ENCODE measurements around the gene PDSS2. TPM values are rescaled to one million over a fixed set of nuclear protein-coding genes. Genes with fewer than 3 reads are reported as not detected.

The PDSS2 gene
- total RNA-seq, 1 experiment from 2014 or later, result 16.1 TPM

GRCh38 chr6:107318100-107318736 lies 141.1 kb downstream of the PDSS2 start:
- Histone ChIP-seq H3K9me3 (ENCODE audit: low read depth, low read length, poor library complexity, severe bottlenecking) (no peaks in the 10 kb centered on the region), H3K27me3 (replicated peaks; ENCODE audit: insufficient read depth, low read depth, low read length, poor library complexity) (no peaks in the 10 kb centered on the region), H3K4me1 (ENCODE audit: insufficient read depth, low read length, poor library complexity, severe bottlenecking) (no peaks in the 10 kb centered on the region), H3K27ac (ENCODE audit: low read depth, low read length, poor library complexity, severe bottlenecking) (no peak overlapping the region), H3K36me3 (ENCODE audit: insufficient read depth, low read length, poor library complexity, severe bottlenecking) (no peaks in the 10 kb centered on the region), H3K4me3 (ENCODE audit: low read depth, low read length, poor library complexity, severe bottlenecking) (no peak overlapping the region)
- BruUV-seq (replicated peaks), result no TSS peak
- CTCF ChIA-PET, result interaction anchor here (0.5 to 1.1 kb wide), 9 partner anchors 28 to 531 kb away, joined by 3 to 12 read pairs (median 3); no protein-coding TSS in a partner anchor
- TF ChIP-seq, protein P1, sequence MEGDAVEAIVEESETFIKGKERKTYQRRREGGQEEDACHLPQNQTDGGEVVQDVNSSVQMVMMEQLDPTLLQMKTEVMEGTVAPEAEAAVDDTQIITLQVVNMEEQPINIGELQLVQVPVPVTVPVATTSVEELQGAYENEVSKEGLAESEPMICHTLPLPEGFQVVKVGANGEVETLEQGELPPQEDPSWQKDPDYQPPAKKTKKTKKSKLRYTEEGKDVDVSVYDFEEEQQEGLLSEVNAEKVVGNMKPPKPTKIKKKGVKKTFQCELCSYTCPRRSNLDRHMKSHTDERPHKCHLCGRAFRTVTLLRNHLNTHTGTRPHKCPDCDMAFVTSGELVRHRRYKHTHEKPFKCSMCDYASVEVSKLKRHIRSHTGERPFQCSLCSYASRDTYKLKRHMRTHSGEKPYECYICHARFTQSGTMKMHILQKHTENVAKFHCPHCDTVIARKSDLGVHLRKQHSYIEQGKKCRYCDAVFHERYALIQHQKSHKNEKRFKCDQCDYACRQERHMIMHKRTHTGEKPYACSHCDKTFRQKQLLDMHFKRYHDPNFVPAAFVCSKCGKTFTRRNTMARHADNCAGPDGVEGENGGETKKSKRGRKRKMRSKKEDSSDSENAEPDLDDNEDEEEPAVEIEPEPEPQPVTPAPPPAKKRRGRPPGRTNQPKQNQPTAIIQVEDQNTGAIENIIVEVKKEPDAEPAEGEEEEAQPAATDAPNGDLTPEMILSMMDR (conservative IDR thresholded peaks at IDR 0.05; ENCODE audit: low read depth, low read length), result peak; percentile 85
- TF ChIP-seq EZH2 (IDR thresholded peaks at IDR 0.05; ENCODE audit: borderline replicate concordance, low read depth, low read length, poor library complexity, severe bottlenecking), result no peak
- DNase-seq (ENCODE audit: low spot score), result peak; percentile 67
- POLR2A ChIA-PET (ENCODE audit: low non-redundant PET), result interaction anchor here (0.6 kb wide), 1 partner anchor 16 kb away, joined by 13 read pairs; no protein-coding TSS in a partner anchor
- intact Hi-C loops (cut with micrococcal nuclease; ENCODE audit: unreplicated experiment), result loop anchor here (2.0 to 10.0 kb wide), 2 partner anchors 147 to 337 kb away; no protein-coding TSS in a partner anchor

- Histone ChIP-seq H3K27me3 (replicated peaks; ENCODE audit: insufficient read depth, low read depth, low read length, poor library complexity) (no peaks in the 10 kb centered on the region), H3K36me3 (ENCODE audit: insufficient read depth, low read length, poor library complexity, severe bottlenecking) (no peaks in the 10 kb centered on the region), H3K27ac (ENCODE audit: low read depth, low read length, poor library complexity, severe bottlenecking) (no peak overlapping the region), H3K4me3 (ENCODE audit: low read depth, low read length, poor library complexity, severe bottlenecking) (no peak overlapping the region), H3K9me3 (ENCODE audit: low read depth, low read length, poor library complexity, severe bottlenecking) (no peaks in the 10 kb centered on the region), H3K4me1 (ENCODE audit: insufficient read depth, low read length, poor library complexity, severe bottlenecking) (no peaks in the 10 kb centered on the region)
- BruUV-seq (replicated peaks), result no TSS peak
- POLR2A ChIA-PET (ENCODE audit: low non-redundant PET), result no interaction called here
- CTCF ChIA-PET, result no interaction called here
- no peak for TF ChIP-seq EZH2 (IDR thresholded peaks at IDR 0.05; ENCODE audit: borderline replicate concordance, low read depth, low read length, poor library complexity, severe bottlenecking)
- TF ChIP-seq, protein P1 (conservative IDR thresholded peaks at IDR 0.05; ENCODE audit: low read depth, low read length), result no peak
- no peak for DNase-seq (ENCODE audit: low spot score)
- intact Hi-C loops (cut with micrococcal nuclease; ENCODE audit: unreplicated experiment), result loop anchor here (10.0 kb wide), 1 partner anchor 150 kb away; no protein-coding TSS in a partner anchor
Measured at GRCh38 chr6:107315114-107315513, 144.2 kb downstream of the PDSS2 start.

DNA sequence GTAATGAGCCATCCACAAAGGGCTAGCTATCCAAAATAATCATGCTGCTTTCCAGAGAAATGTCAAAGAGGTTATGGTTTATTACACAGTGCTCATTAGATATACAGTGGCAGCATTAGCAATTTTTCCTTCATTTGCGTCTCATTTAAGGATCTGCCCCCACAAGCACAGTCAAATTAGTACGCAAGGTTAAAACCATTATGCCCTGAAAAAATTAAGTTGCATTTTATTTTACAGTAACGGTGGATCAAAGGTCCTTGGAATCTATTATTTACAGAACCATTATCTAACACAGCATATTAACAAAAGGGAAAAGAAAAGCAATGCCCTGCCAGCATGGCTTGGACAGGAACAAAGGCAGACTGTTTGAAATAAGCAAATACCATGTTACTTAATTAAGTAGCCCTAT lies 144.8 kb downstream of the PDSS2 start:
- Histone ChIP-seq H3K27ac (ENCODE audit: low read depth, low read length, poor library complexity, severe bottlenecking) (no peak overlapping the region), H3K4me3 (ENCODE audit: low read depth, low read length, poor library complexity, severe bottlenecking) (no peak overlapping the region), H3K27me3 (replicated peaks; ENCODE audit: insufficient read depth, low read depth, low read length, poor library complexity) (no peaks in the 10 kb centered on the region), H3K4me1 (ENCODE audit: insufficient read depth, low read length, poor library complexity, severe bottlenecking) (no peaks in the 10 kb centered on the region), H3K36me3 (ENCODE audit: insufficient read depth, low read length, poor library complexity, severe bottlenecking) (no peaks in the 10 kb centered on the region), H3K9me3 (ENCODE audit: low read depth, low read length, poor library complexity, severe bottlenecking) (no peaks in the 10 kb centered on the region)
- POLR2A ChIA-PET (ENCODE audit: low non-redundant PET), result no interaction called here
- no TSS peak for BruUV-seq (replicated peaks)
- TF ChIP-seq, protein P1 (conservative IDR thresholded peaks at IDR 0.05; ENCODE audit: low read depth, low read length), result no peak
- TF ChIP-seq EZH2 (IDR thresholded peaks at IDR 0.05; ENCODE audit: borderline replicate concordance, low read depth, low read length, poor library complexity, severe bottlenecking), result no peak
- DNase-seq (ENCODE audit: low spot score), result no peak
- intact Hi-C loops (cut with micrococcal nuclease; ENCODE audit: unreplicated experiment), result loop anchor here (10.0 kb wide), 1 partner anchor 150 kb away; no protein-coding TSS in a partner anchor
- CTCF ChIA-PET, result no interaction called here
